Left ventricle myocardium inferior (tissue), 1 donor: ENCODE measurements around the gene ZCCHC2. TPM values are rescaled to one million over a fixed set of nuclear protein-coding genes. Genes with fewer than 3 reads are reported as not detected.
A peak's percentile ranks its signal among the peaks of the same experiment; 100 is the strongest.

Experiments
- DNase-seq: peaks from one replicate; pipeline ENCODE4 v3.0.0-alpha.2; 2020
- H3K27ac ChIP-seq: fragments of 200-600 bp; replicated peaks from 2 replicates; pipeline ENCODE4 v1.8.0; 2021
- H3K27me3 ChIP-seq: fragments of 200-600 bp; 2 replicates; pipeline ENCODE4 v1.8.0; 2021; ENCODE audit warnings: low read depth
- H3K36me3 ChIP-seq: fragments of 200-600 bp; 2 replicates; pipeline ENCODE4 v1.8.0; 2021
- H3K4me1 ChIP-seq: fragments of 200-600 bp; 2 replicates; pipeline ENCODE4 v1.8.0; 2021
- H3K4me3 ChIP-seq: fragments of 200-600 bp; 2 replicates; pipeline ENCODE4 v1.8.0; 2021; ENCODE audit warnings: mild to moderate bottlenecking, moderate library complexity
- H3K9me3 ChIP-seq: fragments of 200-600 bp; replicated peaks from 2 replicates; pipeline ENCODE4 v1.8.0; 2021
- CTCF ChIP-seq: fragments of 200-600 bp; IDR thresholded peaks from 2 replicates; pipeline ENCODE4 v1.8.0; 2021; ENCODE audit warnings: antibody characterized with exemption, mild to moderate bottlenecking, borderline replicate concordance
- intact Hi-C: fragments of 100-400 bp; cut with micrococcal nuclease; formaldehyde crosslinking; loops from one replicate; pipeline ENCODE4 v1.11.0; 2022
- total RNA-seq: library from RNA; stranded (reverse); fragmentation: NEBNext Ultra II Directional; extraction: Animal tissue kit (Norgen Biotek cat#: 25700); gene quantifications from one replicate; pipeline ENCODE4 v1.2.1, GENCODE V29; 2021
- donor health status: DM: no; HTN: yes; CAD: no; lungs with severe emphysema.

ZCCHC2 gene
- total RNA-seq, 1 donor from 2014 or later, result 13.1 TPM

GRCh38 chr18:62500966-62501591 is 21.7 kb upstream of the ZCCHC2 start:
- no peak overlapping the region for H3K4me3 ChIP-seq
- peaks cover 7% of the 10 kb centered on the region for H3K4me1 ChIP-seq
- no peak overlapping the region for H3K27ac ChIP-seq
- no peak for TF ChIP-seq CTCF
- intact Hi-C loops, result no loop called here
- no peaks in the 10 kb centered on the region for H3K9me3 ChIP-seq
- no peaks in the 10 kb centered on the region for H3K36me3 ChIP-seq
- no peaks in the 10 kb centered on the region for H3K27me3 ChIP-seq
- no peak for DNase-seq

- no peak for DNase-seq
- Histone ChIP-seq H3K4me1 (peaks cover 14% of the 10 kb centered on the region), H3K9me3 (peaks cover 2% of the 10 kb centered on the region), H3K27ac (peak overlapping the region; percentile 72), H3K27me3 (no peaks in the 10 kb centered on the region), H3K4me3 (peak overlapping the region; percentile 62), H3K36me3 (no peaks in the 10 kb centered on the region)
- no peak for TF ChIP-seq CTCF
- intact Hi-C loops, result no loop called here
Measured at GRCh38 chr18:62505669-62506494, 16.9 kb upstream of the ZCCHC2 start.

GRCh38 chr18:62506495-62507143 is 16.2 kb upstream of the ZCCHC2 start:
- Histone ChIP-seq H3K4me3 (peak overlapping the region; percentile 62), H3K9me3 (peaks cover 9% of the 10 kb centered on the region), H3K27me3 (no peaks in the 10 kb centered on the region), H3K27ac (peak overlapping the region; percentile 72), H3K4me1 (peaks cover 14% of the 10 kb centered on the region), H3K36me3 (no peaks in the 10 kb centered on the region)
- no peak for DNase-seq
- TF ChIP-seq CTCF, result no peak
- intact Hi-C loops, result no loop called here

- H3K4me1 ChIP-seq, result peaks cover 14% of the 10 kb centered on the region
- H3K9me3 ChIP-seq, result peaks cover 41% of the 10 kb centered on the region
- no peak overlapping the region for H3K4me3 ChIP-seq
- intact Hi-C loops, result no loop called here
- H3K36me3 ChIP-seq, result no peaks in the 10 kb centered on the region
- no peak overlapping the region for H3K27ac ChIP-seq
- no peaks in the 10 kb centered on the region for H3K27me3 ChIP-seq
- TF ChIP-seq CTCF, result no peak
- DNase-seq, result no peak
Measured at GRCh38 chr18:62509779-62510178, 13.0 kb upstream of the ZCCHC2 start.

- Histone ChIP-seq H3K27ac (no peak overlapping the region), H3K27me3 (no peaks in the 10 kb centered on the region), H3K9me3 (peaks cover 48% of the 10 kb centered on the region), H3K4me1 (peaks cover 10% of the 10 kb centered on the region), H3K4me3 (no peak overlapping the region), H3K36me3 (no peaks in the 10 kb centered on the region)
- intact Hi-C loops, result no loop called here
- DNase-seq, result no peak
- TF ChIP-seq CTCF, result no peak
Measured at GRCh38 chr18:62510789-62511188, 12.0 kb upstream of the ZCCHC2 start.
